ENCODE measurements around the gene FTSJ1.
"Not testable (repeated sequence)": the region's sequence is repeated elsewhere in the genome, so short reads cannot be mapped to it uniquely, and the experiment has no call there.

The FTSJ1 gene

GRCh38 chrX:48498374-48498809, 22.4 kb downstream of the FTSJ1 start:
- DNase-seq = no peak

- no peak for DNase-seq
Measured at GRCh38 chrX:48504261-48504660, 28.3 kb downstream of the FTSJ1 start.

GRCh38 chrX:48505481-48505880, 29.5 kb downstream of the FTSJ1 start:
- no peak for DNase-seq

DNA sequence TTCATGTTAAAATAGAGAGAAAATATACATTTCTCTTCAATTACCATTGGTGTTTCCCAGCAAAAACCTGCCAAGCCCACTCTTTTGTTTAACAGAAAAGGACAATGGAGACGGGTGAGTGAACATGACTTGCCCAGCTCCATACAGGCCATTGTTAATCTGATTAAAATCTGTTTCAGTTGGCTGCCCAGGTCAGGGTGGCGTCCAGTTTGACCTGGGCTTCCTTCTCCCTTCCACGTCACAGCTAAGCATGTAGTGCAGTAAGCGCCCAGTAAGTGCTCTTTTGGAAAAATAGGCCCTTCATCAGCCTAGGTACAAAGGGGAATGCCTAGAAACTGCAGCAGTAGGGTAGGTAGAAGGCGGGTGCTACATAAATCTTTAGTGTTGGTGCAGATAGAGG, 31.2 kb downstream of the FTSJ1 start:
- DNase-seq = no peak

DNA sequence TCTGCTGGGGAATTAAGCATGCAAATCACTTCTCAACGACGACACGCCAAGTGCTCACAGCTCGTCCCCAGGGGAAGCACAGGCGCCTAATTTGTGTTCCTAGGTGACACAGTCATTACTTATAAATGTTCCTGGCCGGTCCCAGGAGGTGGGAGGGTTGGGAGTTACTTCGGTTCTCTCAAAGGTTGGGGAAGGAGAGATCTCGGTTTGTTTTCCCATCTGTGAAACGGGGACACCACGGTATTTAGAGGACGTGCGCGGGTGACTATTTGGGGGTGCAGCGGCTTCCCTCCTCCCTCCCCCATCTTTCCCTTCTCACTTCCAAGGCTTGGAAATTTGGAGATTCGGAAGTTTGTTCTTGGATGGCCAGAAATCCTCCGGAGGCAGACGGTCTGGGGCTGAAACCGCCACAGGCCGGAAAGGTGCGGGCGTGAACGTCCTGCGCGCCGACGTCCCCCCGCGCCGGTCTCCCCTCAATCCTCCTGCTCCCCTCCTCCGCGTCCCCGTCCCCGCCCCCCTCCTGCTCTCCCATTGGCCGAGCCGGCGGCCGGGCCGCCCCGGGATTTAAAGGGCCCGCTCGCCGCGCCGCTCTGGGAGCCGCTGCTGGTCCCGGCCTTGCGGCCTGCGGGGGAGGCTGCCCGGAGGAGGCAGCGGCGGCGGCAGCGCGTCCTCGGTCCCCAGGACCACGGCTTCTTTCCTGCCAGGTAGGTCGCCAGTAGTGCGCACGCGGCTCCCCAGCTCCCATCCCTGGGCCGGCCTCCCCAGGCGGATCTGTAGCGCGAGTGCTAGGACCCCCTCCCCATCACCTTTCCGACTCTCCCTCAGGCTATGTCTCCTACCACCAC, 32.6 kb downstream of the FTSJ1 start, which contains the start of gene PORCN:
Gene PORCN (plus strand): TSS at position 593 of the 845 bp plus-strand sequence. CDS start 829 bp downstream, outside the sequence.
- DNase-seq = peak; percentile 69

DNA sequence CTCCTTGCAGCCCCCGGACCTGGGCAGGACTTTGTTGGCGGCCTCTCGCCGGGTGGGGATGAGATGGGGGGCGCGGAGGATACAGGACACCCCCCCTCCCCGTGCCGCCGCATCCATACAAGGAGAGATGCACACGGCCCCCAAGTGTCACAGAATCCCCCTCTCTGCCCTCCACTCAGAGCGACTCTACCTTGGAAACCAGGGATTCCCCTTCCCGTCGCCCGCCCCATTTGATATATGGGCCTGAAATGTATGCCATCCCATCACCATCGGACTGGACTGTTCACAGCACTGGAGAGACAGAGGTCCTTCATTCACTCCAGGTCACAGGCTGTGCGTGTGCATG, 33.2 kb downstream of the FTSJ1 start:
- DNase-seq = peak; percentile 1

DNA sequence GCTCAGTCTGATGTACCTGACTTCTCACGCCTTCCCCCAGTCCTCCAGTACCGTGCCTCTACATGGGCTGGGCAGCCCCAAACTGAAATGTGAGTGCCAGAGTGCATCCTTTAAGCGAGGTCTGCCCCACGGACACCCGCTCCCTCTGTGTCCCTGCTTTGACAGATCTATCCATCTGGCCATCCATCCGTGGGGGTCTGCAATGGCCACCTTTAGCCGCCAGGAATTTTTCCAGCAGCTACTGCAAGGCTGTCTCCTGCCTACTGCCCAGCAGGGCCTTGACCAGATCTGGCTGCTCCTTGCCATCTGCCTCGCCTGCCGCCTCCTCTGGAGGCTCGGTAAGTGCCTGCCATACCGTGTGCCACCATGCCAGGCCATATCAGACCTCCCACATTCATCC, 33.6 kb downstream of the FTSJ1 start:
- DNase-seq = no peak

DNA sequence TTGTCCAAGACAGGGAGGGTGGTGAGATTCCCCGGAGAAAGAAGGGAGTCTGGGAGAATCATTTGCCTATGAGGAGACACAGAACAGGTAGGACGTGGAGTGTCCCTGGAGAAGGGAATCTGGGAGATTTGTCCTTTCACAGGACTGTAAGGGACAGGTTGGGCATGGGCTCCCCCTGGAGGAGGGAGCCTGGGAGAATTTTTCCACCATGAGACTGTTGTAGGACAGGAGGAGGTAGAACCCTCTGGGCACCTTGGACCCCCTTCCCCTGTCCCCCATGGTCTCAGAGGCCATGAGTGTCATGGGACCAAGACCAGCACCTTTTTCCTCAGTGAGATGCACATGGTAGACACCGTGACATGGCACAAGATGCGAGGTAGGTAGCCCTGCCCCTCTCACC, 35.6 kb downstream of the FTSJ1 start:
- no peak for DNase-seq

DNA sequence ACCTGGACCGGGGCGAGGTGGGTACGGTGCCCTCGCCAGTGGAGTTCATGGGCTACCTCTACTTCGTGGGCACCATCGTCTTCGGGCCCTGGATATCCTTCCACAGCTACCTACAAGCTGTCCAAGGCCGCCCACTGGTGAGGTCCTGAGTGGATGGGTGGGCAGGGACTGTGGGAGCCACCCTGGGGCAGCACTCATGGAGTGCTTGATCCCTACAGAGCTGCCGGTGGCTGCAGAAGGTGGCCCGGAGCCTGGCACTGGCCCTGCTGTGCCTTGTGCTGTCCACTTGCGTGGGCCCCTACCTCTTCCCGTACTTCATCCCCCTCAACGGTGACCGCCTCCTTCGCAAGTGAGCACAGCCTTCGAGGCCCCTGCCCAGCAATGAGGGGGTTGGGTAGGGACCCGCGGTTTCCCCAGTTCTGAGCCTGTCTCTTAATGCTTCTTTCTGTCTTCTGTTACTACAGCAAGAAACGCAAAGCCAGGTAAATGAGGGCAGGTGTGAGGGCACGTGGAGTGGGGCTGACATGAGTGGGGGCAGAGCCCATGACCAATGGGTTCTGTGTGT, 36.5 kb downstream of the FTSJ1 start:
- DNase-seq = no peak

DNA sequence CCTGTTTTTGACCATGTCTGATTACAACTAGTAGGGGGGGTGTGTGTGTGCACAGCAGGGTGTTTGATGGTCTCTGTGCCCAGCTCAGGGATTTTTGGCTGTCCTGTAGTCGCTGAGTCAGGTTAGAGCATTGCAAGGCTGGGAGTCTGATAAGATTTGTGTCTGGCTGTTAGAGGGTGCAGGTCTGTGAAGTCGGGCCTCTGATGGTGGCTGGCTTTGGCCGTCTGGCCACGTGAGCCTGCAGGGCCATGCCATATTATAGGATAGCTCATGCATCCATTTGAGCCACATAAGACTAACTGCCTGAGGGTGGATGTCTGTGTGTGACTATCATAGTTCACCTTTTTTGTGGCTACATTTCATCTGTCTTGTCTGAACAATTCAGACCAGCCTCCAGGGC, 37.7 kb downstream of the FTSJ1 start:
- no peak for DNase-seq

DNA sequence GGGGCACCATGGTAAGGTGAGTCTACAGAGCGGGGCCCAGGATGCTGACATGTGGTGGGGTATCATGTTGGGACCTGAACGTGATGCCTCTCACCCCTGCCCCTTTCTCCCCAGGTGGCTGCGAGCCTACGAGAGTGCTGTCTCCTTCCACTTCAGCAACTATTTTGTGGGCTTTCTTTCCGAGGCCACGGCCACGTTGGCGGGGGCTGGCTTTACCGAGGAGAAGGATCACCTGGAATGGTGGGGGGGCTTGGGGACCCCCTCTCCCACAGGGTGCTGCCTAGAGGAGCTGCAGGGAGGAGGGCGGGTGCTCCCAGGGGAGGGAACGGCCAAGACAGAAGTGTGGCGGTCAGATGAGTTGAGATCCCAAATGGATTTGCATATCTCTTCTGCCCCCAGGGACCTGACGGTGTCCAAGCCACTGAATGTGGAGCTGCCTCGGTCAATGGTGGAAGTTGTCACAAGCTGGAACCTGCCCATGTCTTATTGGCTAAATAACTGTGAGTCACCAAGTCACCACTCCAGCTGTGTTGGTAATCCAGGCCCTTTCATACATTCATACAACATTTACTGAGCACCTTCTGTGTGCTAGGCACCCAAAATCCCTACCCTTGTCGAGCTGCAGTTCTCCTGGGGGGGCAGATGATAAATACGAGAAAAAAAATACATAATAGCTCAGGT, 38.3 kb downstream of the FTSJ1 start:
- DNase-seq = no peak

- no peak for DNase-seq
Measured at GRCh38 chrX:48514868-48515460, 39.0 kb downstream of the FTSJ1 start.

DNA sequence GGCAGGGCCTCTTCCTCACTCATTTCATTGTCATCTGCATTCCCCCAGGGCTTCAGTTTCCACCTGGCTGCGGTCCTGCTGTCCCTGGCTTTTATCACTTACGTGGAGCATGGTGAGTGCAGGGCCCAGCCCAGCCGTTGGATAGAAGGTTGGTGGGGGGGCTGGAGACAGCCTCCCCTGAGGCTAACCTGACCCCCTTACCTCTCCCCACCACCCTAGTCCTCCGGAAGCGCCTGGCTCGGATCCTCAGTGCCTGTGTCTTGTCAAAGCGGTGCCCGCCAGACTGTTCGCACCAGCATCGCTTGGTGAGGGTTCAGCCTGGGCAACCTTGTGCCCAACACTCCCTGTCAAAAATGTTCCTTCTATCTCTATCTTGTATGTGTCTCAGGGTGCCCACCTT, 39.8 kb downstream of the FTSJ1 start:
- no peak for DNase-seq

DNA sequence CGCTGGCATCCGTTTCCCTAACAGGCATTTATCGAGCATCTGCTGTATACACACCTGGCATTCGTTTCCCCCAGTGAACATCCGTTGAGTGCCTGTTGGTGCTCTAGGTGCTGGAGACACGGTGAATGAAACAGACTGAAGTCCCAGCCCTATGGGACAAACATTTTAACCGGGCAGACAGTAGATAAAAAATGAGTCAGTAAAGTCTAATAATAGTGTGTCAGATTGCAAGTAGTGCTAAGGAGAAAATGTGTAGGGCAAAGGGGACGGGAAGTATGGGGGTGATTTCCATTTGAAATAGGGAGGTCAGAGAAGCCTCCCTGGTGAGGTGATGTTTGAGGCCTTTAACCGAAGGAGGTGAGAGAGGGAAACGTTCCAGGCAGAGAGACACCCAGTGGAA, 40.3 kb downstream of the FTSJ1 start:
- no peak for DNase-seq

DNA sequence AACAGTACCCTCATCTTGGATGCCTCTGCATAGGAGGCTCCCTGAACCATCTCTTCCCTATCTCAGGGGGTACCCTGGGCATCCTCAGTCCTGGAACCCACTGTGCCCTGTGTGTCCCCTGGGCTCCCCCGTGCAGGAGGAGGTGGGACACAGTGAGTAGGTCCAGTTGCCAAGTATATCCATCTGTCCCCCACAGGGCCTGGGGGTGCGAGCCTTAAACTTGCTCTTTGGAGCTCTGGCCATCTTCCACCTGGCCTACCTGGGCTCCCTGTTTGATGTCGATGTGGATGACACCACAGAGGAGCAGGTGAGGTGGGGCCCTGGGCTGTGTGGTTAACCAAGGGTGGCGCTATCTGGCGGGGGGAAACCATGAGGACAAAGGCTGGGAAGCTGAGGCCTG, 41.0 kb downstream of the FTSJ1 start:
- DNase-seq = no peak

- not testable (repeated sequence) for DNase-seq
Measured at GRCh38 chrX:48519481-48519880, 43.5 kb downstream of the FTSJ1 start.

DNA sequence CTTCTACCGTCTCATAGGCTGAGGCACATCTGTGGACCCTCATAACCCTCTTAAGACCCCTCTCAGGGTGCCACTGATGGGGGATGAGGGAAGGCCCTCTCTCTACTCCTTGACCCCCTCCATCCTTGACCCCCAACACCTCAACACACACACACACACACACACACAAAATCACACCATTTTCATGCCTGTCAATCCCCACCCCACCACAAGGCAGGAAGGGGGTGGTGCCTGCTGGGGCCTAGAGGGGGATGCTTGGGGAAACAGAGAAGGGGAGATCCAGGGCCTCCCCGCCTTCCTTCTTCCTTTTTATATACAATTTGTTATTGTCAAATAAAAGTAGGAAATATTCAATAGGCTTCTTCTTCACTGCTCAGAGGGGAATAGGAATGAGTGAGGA, 44.5 kb downstream of the FTSJ1 start:
- DNase-seq = no peak

DNA sequence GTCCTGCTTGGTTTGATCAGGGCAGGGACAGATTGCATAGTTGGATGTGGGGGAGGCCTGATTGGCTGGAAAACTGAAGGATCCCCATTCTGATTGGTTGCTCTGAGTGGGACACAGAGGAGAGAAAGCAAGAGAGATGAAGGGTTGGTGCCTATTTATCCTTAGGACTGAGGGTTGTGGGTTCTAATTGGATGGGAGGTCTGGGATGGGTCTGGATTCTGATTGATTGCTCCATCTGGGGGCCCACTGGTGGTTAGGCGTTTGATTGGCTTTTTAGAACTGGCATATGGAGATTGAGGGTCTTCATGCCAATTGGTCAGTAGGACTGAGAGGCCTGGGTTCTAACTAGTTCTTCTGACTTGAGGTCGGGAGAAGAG, 45.0 kb downstream of the FTSJ1 start:
- DNase-seq = no peak

DNA sequence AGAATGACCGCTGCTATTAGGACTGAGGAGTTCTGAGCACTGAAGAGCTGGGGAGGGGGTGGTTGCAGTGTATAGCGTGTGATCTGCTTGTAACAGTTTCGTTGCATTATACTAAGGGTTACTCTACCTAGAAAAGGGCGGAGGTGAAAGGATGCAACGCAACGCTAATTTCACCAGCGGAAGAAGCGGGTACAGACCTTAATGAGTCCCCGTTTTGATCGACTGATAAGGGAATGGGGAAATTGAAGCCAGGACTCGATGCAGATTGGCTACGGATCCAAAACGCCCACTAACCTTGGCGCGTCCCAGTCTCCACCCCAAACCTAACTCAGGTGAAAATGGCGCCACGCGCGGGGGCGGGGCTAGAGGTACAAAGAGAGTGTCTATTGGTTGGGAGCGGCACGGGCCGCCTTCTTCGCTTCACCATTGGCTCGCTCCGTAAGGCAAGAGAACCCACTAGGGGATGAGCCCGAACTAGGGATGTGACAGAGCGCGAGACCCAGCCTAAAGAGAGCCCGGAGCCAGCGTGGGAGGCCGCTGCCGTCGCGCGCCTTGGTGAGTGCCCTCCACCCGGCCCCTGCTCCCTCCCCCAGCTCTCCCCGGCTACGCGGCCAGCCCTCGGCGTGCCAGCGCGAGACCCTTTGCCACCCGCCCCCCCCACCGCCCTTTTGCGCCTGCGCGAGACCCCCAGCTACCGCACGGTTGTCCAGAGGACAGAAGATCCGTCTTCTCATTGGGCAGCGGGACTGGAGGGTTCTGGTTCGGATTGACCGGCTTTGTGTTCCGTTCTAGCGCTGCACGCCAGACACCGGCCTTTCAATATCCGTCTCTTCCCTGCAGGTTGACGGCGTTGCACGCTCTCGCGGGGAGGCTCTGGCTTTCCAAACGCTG, 45.6 kb downstream of the FTSJ1 start, which contains the start of gene EBP:
Gene EBP (plus strand): TSS at position 456 of the 891 bp plus-strand sequence. CDS start 1,964 bp downstream, outside the sequence.
- peak; percentile 93 for DNase-seq

DNA sequence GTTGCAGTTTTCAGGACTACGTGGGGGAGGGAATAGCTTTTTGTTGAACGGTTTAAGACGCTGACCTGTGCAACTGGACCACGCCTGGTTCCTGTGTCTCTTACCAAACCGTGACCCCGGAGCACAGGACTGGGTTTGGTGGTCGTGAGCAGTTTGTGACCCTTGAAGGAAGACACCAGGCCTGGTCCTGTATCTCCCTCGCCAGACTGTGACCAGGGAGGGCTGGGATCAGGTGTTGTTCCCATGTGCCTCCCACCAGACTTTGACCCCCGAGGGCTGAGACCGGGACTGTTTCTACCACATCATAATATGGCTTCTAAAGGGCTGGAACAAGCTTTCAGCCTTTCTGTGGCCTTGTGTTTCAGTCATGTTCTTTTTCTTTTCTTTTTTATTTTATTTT, 46.3 kb downstream of the FTSJ1 start:
- DNase-seq = no peak

- no peak for DNase-seq
Measured at GRCh38 chrX:48523682-48524081, 47.7 kb downstream of the FTSJ1 start.

DNA sequence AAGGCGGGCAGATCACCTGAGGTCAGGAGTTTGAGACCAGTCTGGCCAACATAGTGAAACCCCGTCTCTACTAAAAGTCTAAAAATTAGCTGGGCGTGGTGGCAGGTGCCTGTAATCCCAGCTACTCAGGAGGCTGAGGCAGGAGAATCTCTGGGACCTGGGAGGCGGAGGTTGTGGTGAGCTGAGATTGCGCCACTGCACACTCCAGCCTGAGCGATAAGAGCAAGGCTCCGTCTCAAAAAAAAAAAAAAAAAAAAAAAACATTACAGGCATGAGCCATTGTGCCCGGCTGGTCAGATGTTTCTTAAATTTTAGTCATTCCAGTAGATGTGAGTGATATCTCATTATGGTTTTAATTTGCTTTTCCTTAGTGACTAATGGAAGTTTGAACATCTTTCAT, 49.9 kb downstream of the FTSJ1 start:
- DNase-seq = not testable (repeated sequence)

All from effector CD8-positive, alpha-beta T cell (primary cell).